BJ (cell line): ENCODE data around the gene TAS1R3. TPM values are rescaled to one million over a fixed set of nuclear protein-coding genes. Genes with fewer than 3 reads are reported as not detected.
A peak's percentile ranks its signal among the peaks of the same experiment; 100 is the strongest.

Experiments used
- CTCF ChIA-PET: fragments of 350-600 bp; formaldehyde crosslinking; extraction: SDS; loops from one replicate; lab custom pipeline; 2021; ENCODE audit warnings: antibody characterized with exemption, inconsistent platforms; lab: Yijun Ruan, JAX
- POLR2A ChIA-PET: fragments of 300-600 bp; sonication (Branson Sonifier 250); formaldehyde crosslinking; extraction: SDS; loops from one replicate; lab custom pipeline; 2021; ENCODE audit warnings: antibody characterized with exemption; lab: Charles Lee
- DNase-seq: peaks from one replicate; pipeline ENCODE4 v3.0.0-alpha.2; 2011; ENCODE audit warnings: low read depth
- H3K27me3 ChIP-seq: 2 replicates; pipeline ENCODE4 v1.6.0; 2011; ENCODE audit warnings: low read length; ENCODE audit not compliant: control insufficient read depth, insufficient read depth
- H3K36me3 ChIP-seq: 2 replicates; pipeline ENCODE4 v1.5.1; 2011; ENCODE audit warnings: low read length; ENCODE audit not compliant: control insufficient read depth, insufficient read depth
- H3K4me3 ChIP-seq: 2 replicates; pipeline ENCODE4 v1.5.1; 2011; ENCODE audit warnings: low read depth, mild to moderate bottlenecking, control low read depth, low read length
- polyA plus RNA-seq: library from polyadenylated mRNA; depleted of rRNA; stranded (reverse); fragments of >200 nt; gene quantifications from 2 replicates; pipeline ENCODE4 v1.2.3, GENCODE V29; 2011
- TF ChIP-seq, protein P1 (sequence below): IDR thresholded peaks from 2 replicates; pipeline ENCODE4 v1.5.1; 2011; ENCODE audit warnings: low read depth, mild to moderate bottlenecking, control low read depth, inconsistent platforms, low read length, moderate library complexity; ENCODE audit not compliant: insufficient read depth

The TAS1R3 gene
- polyA plus RNA-seq, 1 experiment = 0.11 TPM

DNA sequence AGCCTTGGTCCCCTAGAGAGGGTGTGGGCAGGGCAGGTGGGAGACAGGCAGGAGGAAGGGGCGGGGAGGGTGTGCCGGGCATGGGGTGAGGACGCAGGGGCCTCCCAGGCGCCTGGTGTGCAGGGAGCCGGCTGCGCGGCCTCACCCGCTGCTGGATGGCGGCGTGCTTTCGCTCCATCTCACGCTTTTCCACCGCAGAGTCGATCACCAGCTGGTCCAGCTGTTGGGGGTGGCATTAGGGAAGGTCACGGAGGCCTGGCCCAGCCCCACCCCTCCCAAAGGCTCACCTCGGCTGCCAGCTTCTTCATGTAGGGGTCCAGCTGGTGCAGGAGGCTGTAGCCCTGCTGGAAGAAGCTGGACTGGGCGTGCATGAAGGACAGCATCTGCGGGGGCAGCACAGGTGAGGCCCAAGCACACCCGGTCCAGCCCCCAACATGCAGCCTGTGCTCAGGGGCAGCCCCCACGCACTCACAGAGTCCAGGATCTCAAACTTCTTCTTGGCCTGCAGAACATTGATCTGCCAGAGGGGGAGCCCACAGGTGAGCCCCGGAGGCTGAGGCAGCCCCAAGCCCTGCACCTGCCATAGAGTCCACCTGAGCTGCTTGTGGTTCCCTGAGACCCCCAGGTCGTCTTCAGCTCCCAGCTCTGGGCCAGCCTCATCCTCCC, 31.3 kb upstream of the TAS1R3 start:
- no peak for DNase-seq
- TF ChIP-seq, protein P1, sequence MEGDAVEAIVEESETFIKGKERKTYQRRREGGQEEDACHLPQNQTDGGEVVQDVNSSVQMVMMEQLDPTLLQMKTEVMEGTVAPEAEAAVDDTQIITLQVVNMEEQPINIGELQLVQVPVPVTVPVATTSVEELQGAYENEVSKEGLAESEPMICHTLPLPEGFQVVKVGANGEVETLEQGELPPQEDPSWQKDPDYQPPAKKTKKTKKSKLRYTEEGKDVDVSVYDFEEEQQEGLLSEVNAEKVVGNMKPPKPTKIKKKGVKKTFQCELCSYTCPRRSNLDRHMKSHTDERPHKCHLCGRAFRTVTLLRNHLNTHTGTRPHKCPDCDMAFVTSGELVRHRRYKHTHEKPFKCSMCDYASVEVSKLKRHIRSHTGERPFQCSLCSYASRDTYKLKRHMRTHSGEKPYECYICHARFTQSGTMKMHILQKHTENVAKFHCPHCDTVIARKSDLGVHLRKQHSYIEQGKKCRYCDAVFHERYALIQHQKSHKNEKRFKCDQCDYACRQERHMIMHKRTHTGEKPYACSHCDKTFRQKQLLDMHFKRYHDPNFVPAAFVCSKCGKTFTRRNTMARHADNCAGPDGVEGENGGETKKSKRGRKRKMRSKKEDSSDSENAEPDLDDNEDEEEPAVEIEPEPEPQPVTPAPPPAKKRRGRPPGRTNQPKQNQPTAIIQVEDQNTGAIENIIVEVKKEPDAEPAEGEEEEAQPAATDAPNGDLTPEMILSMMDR = peak; percentile 24
- POLR2A ChIA-PET = no interaction called here
- Histone ChIP-seq H3K36me3 (peaks cover 17% of the 10 kb centered on the region), H3K4me3 (no peak overlapping the region), H3K27me3 (no peaks in the 10 kb centered on the region)
- CTCF ChIA-PET = interaction anchor here (1.3 to 3.2 kb wide), 2 partner anchors 8 to 177 kb away, joined by 3 to 9 read pairs; no protein-coding TSS in a partner anchor

DNA sequence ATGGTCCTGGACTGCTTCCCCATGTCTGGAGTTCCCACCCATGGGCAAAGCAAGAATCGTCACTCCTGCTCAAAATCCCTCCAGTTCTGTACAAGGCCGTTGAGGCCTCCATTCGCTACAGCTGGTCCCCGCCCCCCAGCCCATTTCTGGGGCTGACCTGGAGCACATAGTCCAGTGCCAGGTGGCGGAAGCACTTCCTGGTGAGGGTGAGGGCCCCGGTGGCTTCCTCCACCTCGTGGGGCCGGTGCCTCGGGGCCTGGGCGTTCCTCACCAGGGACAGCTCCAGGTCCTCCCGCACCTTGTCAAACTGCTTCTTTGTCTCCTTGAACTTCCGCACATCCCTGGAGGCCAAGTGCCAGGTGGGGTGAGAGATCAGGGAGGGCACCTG, 30.7 kb upstream of the TAS1R3 start:
- POLR2A ChIA-PET = no interaction called here
- CTCF ChIA-PET = interaction anchor here (1.3 to 3.2 kb wide), 2 partner anchors 9 to 178 kb away, joined by 3 to 9 read pairs; no protein-coding TSS in a partner anchor

DNA sequence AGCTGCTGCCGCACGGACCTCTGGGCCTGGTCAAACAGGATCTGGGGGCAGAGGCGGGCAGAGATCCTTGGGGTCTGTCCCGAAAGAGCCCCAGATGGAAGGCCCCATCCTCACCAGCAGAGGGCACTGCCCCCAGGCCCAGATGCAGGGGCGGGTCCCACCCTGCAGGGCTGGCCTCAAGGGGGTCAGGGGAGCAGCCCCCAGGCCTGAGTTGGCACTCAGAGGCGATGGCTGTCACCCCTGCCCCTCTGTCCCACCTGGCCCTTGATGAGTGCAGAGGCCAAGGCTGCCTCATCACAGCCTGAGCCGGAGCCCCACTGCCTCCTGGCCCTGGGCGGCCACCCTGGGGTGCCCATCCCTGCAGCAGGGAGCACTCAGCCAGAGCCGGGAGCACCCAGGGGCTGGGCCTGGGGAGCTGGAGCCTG, 29.1 kb upstream of the TAS1R3 start:
- ChIA-PET CTCF (interaction anchor here (1.5 to 3.2 kb wide), 2 partner anchors 11 to 179 kb away, joined by 4 to 9 read pairs; no protein-coding TSS in a partner anchor), POLR2A (no interaction called here)
- TF ChIP-seq, protein P1 = peak; percentile 55
- H3K4me3 ChIP-seq = no peak overlapping the region
- H3K36me3 ChIP-seq = peaks cover 6% of the 10 kb centered on the region
- H3K27me3 ChIP-seq = no peaks in the 10 kb centered on the region
- DNase-seq = no peak

More for the DNA sequence above, 30.7 kb upstream of the TAS1R3 start:
- TF ChIP-seq, protein P1 = no peak
- DNase-seq = no peak
- no peaks in the 10 kb centered on the region for H3K27me3 ChIP-seq
- peaks cover 15% of the 10 kb centered on the region for H3K36me3 ChIP-seq
- H3K4me3 ChIP-seq = no peak overlapping the region

DNA sequence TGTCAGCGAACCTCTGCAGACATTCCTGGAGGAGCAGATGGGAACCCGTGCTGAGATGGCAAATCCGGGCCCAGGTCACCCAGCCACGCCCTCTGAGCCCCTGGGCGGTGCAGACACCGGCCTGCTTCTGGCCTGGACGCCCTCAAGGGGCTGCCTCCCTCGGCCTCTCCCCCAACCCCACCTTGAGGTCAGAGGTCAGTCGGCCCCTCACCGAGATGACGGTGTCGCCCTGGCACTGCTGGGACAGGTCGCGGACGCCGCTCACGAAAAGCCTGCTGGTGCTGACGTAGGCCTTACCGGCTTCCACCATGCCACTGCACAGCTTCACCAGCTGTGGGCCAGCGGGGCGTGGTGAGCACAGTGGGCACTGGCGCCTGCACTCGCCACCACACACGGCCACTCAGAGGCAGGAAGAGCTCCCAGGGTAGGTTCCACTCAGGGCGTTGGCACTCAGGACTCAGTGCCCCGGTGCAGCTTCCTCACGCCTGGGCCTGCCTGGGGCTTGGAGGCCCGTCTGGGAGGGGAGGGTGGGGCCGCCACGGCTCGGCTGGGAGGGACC, 28.1 kb upstream of the TAS1R3 start:
- ChIA-PET CTCF (interaction anchor here (1.5 kb wide), 1 partner anchor 180 kb away, joined by 4 read pairs; no protein-coding TSS in a partner anchor), POLR2A (no interaction called here)
- H3K4me3 ChIP-seq = no peak overlapping the region

DNA sequence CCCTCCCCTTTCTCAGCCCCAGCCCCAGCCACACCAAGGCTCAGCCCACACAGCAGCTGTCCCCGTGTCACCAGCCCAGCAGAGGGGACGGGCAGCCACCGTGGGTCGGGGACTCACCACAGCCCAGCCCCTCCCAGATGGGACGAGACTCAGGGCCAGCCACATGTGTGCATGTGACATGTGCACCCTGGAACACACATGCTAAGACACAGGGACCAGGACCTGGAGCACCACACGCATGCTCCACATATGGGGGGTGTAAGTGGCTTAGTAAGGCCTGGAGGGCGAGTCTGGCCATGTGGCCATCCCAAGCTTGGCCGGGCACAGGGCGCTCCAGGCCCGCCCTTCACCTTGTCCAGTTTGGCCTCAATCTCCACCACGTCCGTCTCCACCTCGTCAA, 27.3 kb upstream of the TAS1R3 start:
- POLR2A ChIA-PET = no interaction called here
- TF ChIP-seq, protein P1 = no peak
- DNase-seq = no peak
- H3K4me3 ChIP-seq = no peak overlapping the region
- H3K36me3 ChIP-seq = peaks cover 2% of the 10 kb centered on the region
- H3K27me3 ChIP-seq = no peaks in the 10 kb centered on the region
- CTCF ChIA-PET = interaction anchor here (1.5 kb wide), 1 partner anchor 181 kb away, joined by 4 read pairs; no protein-coding TSS in a partner anchor

More for the DNA sequence above, 28.1 kb upstream of the TAS1R3 start:
- no peak for DNase-seq
- Histone ChIP-seq H3K27me3 (no peaks in the 10 kb centered on the region), H3K36me3 (peaks cover 4% of the 10 kb centered on the region)
- TF ChIP-seq, protein P1 = no peak
